Measurements from ENCODE around the gene ENTR1.

DNA sequence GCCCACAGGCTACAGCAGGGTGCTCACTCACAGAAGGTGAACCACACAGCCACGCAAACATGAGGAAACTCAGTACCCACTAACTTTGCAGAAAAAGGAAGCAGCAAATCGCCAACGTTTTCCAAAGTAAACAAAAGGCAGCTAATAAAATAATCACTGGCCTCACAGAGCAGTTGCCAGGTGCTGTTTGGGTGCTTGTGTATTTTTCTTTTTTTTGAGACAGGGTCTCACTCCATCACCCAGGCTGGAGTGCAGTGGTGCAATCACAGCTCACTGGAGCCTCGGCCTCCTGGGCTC lies 14.2 kb downstream of the ENTR1 start:
- no peak for TF ChIP-seq MXD4 (CRISPR knock-in tag; IDR thresholded peaks at IDR 0.05)
- no peak for TF ChIP-seq POLR2G (IDR thresholded peaks at IDR 0.05; ENCODE audit: low read depth, low read length)
- TF ChIP-seq FOXM1 (CRISPR knock-in tag; IDR thresholded peaks at IDR 0.05) = no peak

Data from HepG2 (cell line).